HepG2 (cell line): ENCODE measurements around the gene COPZ1.

Source experiments
- CBFB ChIP-seq: sonication (generic); formaldehyde crosslinking; IDR thresholded peaks from 2 replicates; pipeline ENCODE4 v1.4.0; 2020; ENCODE audit warnings: missing genetic modification reagents
- CTCF ChIP-seq: sonication (generic); formaldehyde crosslinking; IDR thresholded peaks from 2 replicates; pipeline ENCODE4 v1.5.0; 2020; ENCODE audit warnings: mild to moderate bottlenecking, missing genetic modification reagents, moderate library complexity
- EP300 ChIP-seq, 3 experiments: sonication (generic) in 1 of 3; formaldehyde crosslinking in 1 of 3; IDR thresholded peaks; 2 replicates each; pipeline versions ENCODE4 v1.5.1 to v1.6.1; 2011 to 2020; ENCODE audit warnings: low read depth in 2 of 3, low read length in 2 of 3, borderline replicate concordance in 1 of 3, improper control_type of control experiment in 1 of 3, mild to moderate bottlenecking in 1 of 3, missing genetic modification reagents in 1 of 3, moderate library complexity in 1 of 3
- KDM5A ChIP-seq: fragments of 200-600 bp; sonication (generic); IDR thresholded peaks from 2 replicates; pipeline ENCODE4 v1.7.0; 2018; ENCODE audit warnings: antibody characterized with exemption, mild to moderate bottlenecking, low read length, borderline replicate concordance
- MATR3 ChIP-seq: sonication (generic); formaldehyde crosslinking; IDR thresholded peaks from 2 replicates; pipeline ENCODE4 v1.4.0; 2020; ENCODE audit warnings: missing genetic modification reagents
- NR3C1 ChIP-seq: sonication (generic); formaldehyde crosslinking; IDR thresholded peaks from 2 replicates; pipeline ENCODE4 v1.4.0; 2020; ENCODE audit warnings: missing genetic modification reagents
- POLR2AphosphoS5 ChIP-seq: IDR thresholded peaks from 2 replicates; pipeline ENCODE4 v1.6.1; 2012; ENCODE audit warnings: low read depth, low read length
- REXO4 ChIP-seq: sonication (generic); formaldehyde crosslinking; IDR thresholded peaks from 2 replicates; pipeline ENCODE4 v1.8.0; 2022; ENCODE audit warnings: missing genetic modification reagents, mild to moderate bottlenecking, borderline replicate concordance
- ZBTB40 ChIP-seq, 2 experiments: fragments of 450-650 bp in 1 of 2; sonication (generic) in 1 of 2; formaldehyde crosslinking in 1 of 2; IDR thresholded peaks; 2 replicates each; pipeline versions ENCODE4 v1.6.1 to v1.8.0; 2016 to 2022; ENCODE audit warnings: antibody characterized with exemption in 1 of 2, mild to moderate bottlenecking in 1 of 2, missing genetic modification reagents in 1 of 2
- ZNF652 ChIP-seq: IDR thresholded peaks from 2 replicates; pipeline ENCODE4 v1.6.1; 2016; ENCODE audit warnings: low read depth, borderline replicate concordance
- TF ChIP-seq, protein P1 (sequence below): sonication (generic); formaldehyde crosslinking; IDR thresholded peaks from 2 replicates; pipeline ENCODE4 v1.4.0; 2020; ENCODE audit warnings: missing genetic modification reagents, mild to moderate bottlenecking, borderline replicate concordance
- TF ChIP-seq, protein P2 (sequence below), 2 experiments: sonication (generic) in 1 of 2; formaldehyde crosslinking in 1 of 2; IDR thresholded peaks; 2 replicates each; pipeline versions ENCODE4 v1.5.1 to v1.6.1; 2011 to 2020; ENCODE audit warnings: borderline replicate concordance in 1 of 2, low read depth in 1 of 2, low read length in 1 of 2, mild to moderate bottlenecking in 1 of 2, missing genetic modification reagents in 1 of 2, moderate library complexity in 1 of 2
- TF ChIP-seq, protein P3 (sequence below): sonication (generic); formaldehyde crosslinking; conservative IDR thresholded peaks from 2 replicates; pipeline ENCODE4 v1.4.0; 2020; ENCODE audit warnings: missing genetic modification reagents

GRCh38 chr12:54341378-54342300, 16.7 kb downstream of the COPZ1 start:
- no peak for TF ChIP-seq KDM5A
- no peak for TF ChIP-seq ZBTB40 (IDR thresholded peaks at IDR 0.05)
- no peak for TF ChIP-seq ZBTB40 (CRISPR knock-in tag; IDR thresholded peaks at IDR 0.05)
- TF ChIP-seq CTCF (CRISPR knock-in tag), result no peak
- TF ChIP-seq, protein P1, sequence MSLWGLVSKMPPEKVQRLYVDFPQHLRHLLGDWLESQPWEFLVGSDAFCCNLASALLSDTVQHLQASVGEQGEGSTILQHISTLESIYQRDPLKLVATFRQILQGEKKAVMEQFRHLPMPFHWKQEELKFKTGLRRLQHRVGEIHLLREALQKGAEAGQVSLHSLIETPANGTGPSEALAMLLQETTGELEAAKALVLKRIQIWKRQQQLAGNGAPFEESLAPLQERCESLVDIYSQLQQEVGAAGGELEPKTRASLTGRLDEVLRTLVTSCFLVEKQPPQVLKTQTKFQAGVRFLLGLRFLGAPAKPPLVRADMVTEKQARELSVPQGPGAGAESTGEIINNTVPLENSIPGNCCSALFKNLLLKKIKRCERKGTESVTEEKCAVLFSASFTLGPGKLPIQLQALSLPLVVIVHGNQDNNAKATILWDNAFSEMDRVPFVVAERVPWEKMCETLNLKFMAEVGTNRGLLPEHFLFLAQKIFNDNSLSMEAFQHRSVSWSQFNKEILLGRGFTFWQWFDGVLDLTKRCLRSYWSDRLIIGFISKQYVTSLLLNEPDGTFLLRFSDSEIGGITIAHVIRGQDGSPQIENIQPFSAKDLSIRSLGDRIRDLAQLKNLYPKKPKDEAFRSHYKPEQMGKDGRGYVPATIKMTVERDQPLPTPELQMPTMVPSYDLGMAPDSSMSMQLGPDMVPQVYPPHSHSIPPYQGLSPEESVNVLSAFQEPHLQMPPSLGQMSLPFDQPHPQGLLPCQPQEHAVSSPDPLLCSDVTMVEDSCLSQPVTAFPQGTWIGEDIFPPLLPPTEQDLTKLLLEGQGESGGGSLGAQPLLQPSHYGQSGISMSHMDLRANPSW (CRISPR knock-in tag), result no peak
- TF ChIP-seq POLR2AphosphoS5, result no peak
- TF ChIP-seq, protein P2, sequence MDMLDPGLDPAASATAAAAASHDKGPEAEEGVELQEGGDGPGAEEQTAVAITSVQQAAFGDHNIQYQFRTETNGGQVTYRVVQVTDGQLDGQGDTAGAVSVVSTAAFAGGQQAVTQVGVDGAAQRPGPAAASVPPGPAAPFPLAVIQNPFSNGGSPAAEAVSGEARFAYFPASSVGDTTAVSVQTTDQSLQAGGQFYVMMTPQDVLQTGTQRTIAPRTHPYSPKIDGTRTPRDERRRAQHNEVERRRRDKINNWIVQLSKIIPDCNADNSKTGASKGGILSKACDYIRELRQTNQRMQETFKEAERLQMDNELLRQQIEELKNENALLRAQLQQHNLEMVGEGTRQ (IDR thresholded peaks at IDR 0.05; ENCODE audit: low read depth, low read length), result no peak
- TF ChIP-seq, protein P2 (CRISPR knock-in tag; IDR thresholded peaks at IDR 0.05; ENCODE audit: borderline replicate concordance), result no peak
- TF ChIP-seq ZNF652, result no peak
- no peak for TF ChIP-seq EP300 (IDR thresholded peaks at IDR 0.05; ENCODE audit: low read depth in 2 of 2, low read length in 2 of 2)
- no peak for TF ChIP-seq EP300 (CRISPR knock-in tag; IDR thresholded peaks at IDR 0.05; ENCODE audit: borderline replicate concordance)
- TF ChIP-seq, protein P3, sequence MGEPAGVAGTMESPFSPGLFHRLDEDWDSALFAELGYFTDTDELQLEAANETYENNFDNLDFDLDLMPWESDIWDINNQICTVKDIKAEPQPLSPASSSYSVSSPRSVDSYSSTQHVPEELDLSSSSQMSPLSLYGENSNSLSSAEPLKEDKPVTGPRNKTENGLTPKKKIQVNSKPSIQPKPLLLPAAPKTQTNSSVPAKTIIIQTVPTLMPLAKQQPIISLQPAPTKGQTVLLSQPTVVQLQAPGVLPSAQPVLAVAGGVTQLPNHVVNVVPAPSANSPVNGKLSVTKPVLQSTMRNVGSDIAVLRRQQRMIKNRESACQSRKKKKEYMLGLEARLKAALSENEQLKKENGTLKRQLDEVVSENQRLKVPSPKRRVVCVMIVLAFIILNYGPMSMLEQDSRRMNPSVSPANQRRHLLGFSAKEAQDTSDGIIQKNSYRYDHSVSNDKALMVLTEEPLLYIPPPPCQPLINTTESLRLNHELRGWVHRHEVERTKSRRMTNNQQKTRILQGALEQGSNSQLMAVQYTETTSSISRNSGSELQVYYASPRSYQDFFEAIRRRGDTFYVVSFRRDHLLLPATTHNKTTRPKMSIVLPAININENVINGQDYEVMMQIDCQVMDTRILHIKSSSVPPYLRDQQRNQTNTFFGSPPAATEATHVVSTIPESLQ, result no peak
- TF ChIP-seq CBFB (CRISPR knock-in tag), result no peak
- no peak for TF ChIP-seq MATR3
- no peak for TF ChIP-seq REXO4 (CRISPR knock-in tag)
- TF ChIP-seq NR3C1 (CRISPR knock-in tag), result no peak
